Left renal pelvis (tissue), 4 donors: Measurements from ENCODE around the gene OSBPL8. TPM values are rescaled to one million over a fixed set of nuclear protein-coding genes. Genes with fewer than 3 reads are reported as not detected.

Experiments
- DNase-seq, 4 donors: peaks; one replicate each; pipeline ENCODE4 v3.0.0-alpha.2; 2013; ENCODE audit warnings: low read depth in 4 of 4, low spot score in 3 of 4
- polyA plus RNA-seq, 4 donors: library from polyadenylated mRNA; unstranded; fragments of 120-200 nt; gene quantifications; one replicate each; pipeline ENCODE4 v1.2.1, GENCODE V29; 2013; ENCODE audit not compliant: insufficient read length in 4 of 4

OSBPL8 gene
- polyA plus RNA-seq, 4 donors = 50.8 to 80.5 (median 69.5) TPM

- no peak for DNase-seq
Observed at GRCh38 chr12:76316468-76316867, 243.1 kb downstream of the OSBPL8 start.

GRCh38 chr12:76313299-76313698 is 246.3 kb downstream of the OSBPL8 start:
- no peak for DNase-seq

- DNase-seq = no peak
Observed at GRCh38 chr12:76312315-76312714, 247.3 kb downstream of the OSBPL8 start.

GRCh38 chr12:76311796-76312195 is 247.8 kb downstream of the OSBPL8 start:
- DNase-seq = no peak

- no peak for DNase-seq
Observed at GRCh38 chr12:76310110-76310509, 249.5 kb downstream of the OSBPL8 start.

GRCh38 chr12:76308866-76309265 is 250.7 kb downstream of the OSBPL8 start:
- no peak for DNase-seq

- DNase-seq = no peak
Observed at GRCh38 chr12:76307083-76307482, 252.5 kb downstream of the OSBPL8 start.

- DNase-seq = no peak
Observed at GRCh38 chr12:76303989-76304460, 255.5 kb downstream of the OSBPL8 start.

GRCh38 chr12:76303365-76303764 is 256.2 kb downstream of the OSBPL8 start:
- DNase-seq = no peak

Other genes starting within 250 kb of the OSBPL8 start
- gene BBS10, start 211.4 kb downstream of the OSBPL8 start, polyA plus RNA-seq = 10 to 100 TPM; 25.9 to 41.2 (median 31.3) TPM
- 10 to 100 TPM; 62.9 to 81.2 (median 71.0) TPM for gene ZDHHC17, start 204.3 kb upstream of the OSBPL8 start, polyA plus RNA-seq